HG02973 (cell line): Measurements from ENCODE around the gene CARTPT.

Source experiments
- ATAC-seq: cut with Tn5 transposase; IDR thresholded peaks from one replicate; pipeline ENCODE4 v1.9.1; 2021; ENCODE audit warnings: moderate library complexity; ENCODE audit not compliant: unreplicated experiment

Gene CARTPT

DNA sequence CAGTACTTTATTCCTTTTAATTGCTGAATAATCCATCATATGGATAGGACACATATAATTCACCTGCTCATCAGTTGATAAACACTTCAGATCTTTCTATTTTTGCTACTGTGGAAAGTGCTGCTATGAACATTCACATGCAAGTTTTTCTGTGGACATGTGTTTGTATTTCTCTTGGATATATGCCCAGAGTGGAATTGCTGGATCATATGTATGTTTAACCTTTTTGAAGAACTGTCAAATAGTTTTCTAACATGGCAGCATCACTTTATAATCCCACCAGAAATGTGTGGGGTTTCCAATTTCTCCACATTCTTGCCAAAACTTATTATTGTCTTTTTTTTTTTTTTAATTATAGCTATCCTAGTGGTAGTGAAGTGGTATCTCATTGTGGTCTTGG, 15.1 kb downstream of the CARTPT start:
- ATAC-seq = no peak

DNA sequence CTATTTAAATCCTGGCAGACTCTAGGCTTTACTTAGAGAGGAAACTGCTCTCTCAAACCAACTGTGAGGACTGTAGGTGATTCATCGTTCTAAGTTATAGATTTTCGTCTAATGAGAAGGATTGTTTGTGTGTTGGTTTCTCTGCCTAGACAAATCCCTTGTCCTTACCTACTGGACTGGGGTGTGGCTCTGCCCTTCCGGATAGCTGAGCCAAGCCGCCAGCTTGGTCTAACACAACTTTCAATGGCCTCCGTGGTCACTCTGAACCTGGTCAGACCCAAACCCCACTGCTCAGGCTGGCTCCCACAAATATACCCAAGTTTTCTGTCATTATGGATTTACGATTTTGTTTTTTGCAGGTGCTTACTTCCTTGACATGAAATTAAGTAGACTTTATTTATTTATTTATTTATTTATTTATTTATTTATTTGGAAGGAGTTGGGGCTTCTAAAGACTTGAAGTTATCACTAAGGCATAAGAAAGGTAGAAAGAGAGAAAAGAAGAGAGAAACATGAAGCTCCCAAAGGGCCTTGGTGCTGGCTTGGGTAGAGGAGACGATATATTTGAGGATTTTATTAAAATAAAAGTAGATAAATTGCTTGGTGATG, 19.0 kb downstream of the CARTPT start:
- ATAC-seq = no peak

DNA sequence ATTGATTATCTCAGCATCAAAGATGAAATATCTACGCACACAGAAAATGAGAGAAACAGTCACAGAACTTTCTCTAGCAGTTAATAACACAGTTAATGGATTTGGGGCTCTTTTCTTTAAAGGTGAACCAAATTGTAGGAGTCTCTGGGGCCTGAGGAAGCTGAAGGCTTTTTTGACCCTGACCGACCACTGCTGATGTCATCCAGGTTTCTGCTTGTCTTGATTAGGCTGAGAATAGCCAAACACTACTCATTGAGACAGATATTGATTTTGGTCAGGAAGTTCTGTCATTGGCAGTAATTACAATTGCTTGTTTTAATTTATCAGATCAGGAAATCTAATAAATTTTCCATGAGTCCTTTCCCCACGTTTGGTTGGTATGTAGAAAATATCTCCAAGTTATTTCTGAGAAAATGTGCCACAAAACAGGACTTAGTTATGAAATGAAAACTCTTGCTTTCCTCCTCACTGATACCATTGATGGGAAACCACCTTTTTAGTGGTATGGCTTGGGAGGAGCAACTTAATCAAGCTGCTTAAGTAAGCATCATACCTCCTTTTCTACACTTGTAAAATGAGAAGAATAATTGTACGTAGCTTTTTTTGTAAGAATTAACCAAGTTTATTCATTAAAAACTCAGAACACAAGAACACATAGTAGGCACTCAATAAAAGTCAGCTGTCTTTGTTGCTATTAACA, 19.7 kb downstream of the CARTPT start:
- no peak for ATAC-seq

DNA sequence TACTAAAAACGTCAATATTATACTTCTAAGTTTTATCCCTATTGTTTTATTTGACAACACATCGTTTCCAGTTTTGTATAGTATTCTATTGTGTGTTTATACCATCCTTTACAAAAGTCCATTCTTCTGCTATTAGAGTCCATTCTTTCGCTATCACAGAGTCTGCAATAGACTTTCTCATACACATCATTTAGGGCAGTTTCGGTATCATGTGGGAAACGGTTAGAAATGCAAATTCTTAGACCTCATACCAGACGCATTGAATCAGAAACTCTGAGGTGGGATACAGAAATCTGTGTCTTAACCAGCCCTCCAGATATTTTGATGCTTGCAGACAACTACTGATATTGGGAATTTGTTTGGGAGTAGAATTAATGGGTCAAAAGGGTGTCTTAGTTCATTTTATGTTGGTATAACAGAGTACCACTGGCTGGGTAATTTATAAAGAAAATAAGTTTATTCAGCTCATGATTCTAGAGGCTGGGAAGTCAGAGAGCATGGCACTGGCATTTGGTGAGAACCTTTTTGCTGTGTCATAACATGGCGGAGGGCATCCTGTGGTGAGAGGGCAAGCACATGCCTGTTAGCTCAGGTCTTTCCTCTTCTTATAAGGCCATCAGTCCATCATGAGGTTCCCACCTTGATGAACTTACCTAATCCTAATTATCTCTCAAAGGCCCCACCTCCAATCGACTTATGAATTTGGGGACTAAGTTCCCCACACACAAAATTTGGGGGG, 21.1 kb downstream of the CARTPT start:
- peak; percentile 99 for ATAC-seq

DNA sequence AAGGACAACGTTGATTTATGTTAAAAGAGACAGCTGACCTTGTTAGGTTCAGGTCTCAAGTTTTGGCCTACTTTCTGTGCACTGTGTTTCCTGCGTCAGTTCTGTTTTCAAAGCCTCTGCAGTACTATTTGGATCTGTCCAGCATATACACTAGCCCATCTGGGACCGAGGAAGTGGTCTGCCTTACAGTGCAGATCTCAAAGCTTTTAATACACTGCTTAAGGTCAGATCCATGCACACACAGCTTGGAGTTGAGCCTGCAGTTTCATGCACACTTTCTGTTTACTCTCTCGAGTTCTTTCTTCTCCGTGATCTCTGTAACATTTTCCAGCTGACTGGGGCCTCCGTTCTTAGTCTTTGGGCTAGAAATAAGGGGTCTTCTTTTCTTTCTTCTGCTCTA, 24.1 kb downstream of the CARTPT start:
- no peak for ATAC-seq

DNA sequence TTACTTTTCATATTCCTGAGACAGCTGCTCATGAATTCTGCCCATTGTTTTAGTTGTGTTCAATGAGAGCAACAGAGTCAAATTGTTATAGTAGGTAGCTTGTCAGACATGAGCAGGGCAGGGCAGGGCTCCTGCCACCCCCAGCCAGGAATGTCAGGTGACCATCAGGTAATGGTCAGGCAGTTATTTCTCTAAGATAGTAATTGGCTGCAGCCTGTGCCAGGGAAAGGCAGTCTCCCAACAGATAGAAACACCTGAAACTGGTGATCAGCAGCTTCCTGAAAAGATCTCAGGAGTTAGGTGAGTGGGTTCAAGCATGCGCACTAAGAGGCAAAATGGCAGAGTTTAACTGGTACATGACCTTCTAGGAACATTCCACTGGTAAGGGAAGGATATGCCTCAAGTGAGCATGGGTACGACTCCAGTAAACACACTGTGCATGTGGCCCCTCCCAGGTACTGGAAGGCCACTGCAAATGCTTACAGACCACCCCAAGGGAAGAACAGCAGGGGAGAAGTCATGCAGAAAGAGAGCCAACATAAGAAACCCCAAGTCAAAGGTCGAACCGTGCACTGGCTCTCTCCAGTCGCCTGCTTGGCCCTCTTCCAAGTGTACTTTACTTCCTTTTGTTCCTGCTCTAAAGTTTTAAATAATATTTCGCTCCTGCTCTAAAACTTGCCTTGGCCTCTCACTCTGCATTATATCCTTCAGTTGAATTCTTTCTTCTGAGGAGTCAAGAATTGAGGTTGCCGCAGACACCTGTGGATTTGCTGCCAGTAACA, 25.1 kb downstream of the CARTPT start:
- no peak for ATAC-seq

DNA sequence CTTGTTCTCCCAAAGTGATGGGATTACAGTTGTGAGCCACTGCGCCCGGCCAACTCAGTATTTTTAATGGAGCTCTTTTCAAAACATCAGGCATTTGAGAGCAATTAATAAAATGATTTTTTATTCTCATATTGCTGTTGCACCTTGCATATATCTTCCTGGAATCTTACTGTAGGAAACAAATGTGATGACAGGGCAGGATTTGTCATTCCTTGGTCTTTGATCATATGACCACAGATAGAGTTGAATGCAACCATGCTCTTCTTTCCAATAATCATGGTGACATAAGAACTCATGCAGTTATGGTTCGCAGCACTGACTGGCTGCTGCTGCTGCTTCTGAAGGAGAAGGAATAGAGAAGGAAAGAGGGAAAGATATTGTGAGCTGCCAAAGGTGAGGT, 28.1 kb downstream of the CARTPT start:
- ATAC-seq = no peak

DNA sequence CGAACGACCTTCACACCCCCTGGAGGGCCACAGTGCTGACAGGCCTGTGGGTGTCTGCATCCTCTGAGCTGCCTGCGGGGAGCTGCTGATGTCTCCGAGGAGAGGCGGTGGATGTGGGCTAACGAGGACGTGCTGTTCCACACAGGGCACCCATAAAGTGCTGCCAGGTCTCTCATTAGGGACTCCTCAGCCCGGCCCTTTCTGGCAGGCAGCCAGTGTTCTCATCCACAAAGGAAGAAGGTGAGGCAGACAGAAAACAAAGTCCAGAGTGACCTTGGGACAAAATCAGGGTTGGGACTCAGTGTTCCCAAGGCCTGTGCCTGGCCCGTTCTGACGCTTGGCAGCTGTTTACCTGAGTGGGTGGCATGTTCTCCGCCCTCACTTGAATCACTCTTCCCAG, 29.3 kb downstream of the CARTPT start:
- ATAC-seq = no peak

DNA sequence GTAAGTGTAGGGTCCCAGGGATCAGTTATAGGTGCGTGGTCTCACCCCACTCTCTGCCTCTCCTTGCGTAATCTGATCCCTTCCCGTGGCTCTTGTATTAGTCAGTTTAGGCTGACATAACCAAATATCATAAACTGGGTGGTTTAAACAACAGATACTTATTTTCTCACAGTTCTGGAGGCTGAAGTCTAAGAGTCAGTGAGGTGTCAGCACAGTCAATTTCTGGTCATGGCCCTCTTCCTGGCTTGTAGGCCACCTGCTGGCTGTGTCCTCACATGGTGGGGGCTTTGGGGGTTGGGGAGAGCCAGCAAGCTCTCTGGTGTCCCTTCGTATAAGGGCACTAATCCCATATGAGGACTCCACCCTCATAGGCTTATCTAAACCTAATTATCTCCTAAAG, 32.3 kb downstream of the CARTPT start:
- ATAC-seq = no peak

DNA sequence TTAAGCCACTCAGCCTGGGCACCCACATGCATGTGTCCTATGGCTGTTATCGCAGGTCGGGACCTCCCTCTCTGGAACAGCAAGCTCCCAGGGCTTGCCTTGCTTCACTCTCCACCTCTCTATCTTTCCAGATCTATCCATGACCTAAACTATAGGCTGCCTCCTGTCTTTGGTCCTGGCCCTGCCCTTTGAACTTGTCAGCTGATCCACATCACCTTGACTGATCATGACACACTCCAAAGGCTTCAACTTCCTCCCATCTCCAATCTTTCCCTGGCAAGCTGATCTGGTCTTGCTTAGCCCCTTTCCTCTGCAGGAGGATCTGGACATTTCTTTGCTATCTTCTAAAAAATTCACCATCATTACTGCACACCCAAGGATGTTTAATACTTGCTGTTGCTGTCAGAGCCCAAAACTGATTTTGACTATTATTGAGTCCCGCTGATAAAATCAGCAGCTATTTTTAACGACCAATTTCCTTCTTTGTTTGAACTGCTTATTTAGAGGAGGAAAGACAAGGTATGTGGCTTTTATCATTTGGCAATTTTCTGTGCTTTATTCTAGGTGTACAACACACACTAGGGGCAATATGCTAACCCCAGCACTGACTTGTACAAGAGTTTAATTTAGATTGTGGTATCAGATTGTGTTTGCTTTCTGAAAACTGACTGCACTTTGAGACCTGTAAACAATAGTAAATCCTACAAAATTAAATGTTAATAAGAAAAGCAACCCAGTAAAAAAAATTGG, 33.5 kb downstream of the CARTPT start:
- ATAC-seq = no peak

DNA sequence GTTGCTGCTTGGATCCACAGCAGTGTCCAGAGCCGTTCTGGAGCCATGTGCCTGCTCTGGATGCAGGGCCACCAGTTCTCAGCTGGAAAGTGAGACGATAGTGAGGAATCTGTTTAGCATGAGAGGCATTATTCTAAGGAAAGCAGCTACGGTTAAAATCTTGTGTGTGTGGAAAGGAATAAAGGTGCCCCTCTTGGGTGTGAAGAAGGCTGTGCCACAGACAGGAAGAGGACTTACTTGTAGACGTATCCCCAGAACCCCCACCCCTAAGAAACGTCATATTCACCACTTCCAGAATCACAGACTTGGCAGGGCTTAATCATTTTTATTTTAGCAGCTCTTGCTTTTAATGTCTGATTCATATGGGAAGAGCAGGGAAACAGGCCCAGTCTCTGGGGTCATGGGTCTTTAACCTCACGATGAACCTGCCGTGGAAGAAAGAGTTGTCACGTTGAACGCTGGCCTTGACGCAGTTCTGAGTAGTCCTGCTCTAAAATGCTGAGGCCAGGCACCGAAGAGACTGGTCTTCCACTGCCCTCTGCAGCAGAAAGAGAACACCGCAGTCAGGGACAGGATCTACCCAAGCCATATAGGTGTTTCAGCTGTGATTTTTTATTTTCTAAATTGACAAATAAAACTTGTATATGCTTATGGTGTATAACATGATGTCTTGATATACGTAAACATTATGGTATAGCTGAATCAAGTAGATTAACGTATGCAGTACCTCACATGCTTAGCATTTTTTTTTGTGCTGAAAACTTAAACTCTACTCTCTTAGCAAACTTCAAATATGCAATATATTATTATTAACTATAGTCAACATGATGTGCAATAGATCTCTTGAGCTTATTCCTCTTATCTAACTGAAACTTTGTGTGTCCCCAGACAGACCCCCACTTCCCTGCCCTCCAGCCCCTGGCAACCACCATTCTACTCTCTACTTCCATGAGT, 38.8 kb downstream of the CARTPT start:
- peak; percentile 69 for ATAC-seq

DNA sequence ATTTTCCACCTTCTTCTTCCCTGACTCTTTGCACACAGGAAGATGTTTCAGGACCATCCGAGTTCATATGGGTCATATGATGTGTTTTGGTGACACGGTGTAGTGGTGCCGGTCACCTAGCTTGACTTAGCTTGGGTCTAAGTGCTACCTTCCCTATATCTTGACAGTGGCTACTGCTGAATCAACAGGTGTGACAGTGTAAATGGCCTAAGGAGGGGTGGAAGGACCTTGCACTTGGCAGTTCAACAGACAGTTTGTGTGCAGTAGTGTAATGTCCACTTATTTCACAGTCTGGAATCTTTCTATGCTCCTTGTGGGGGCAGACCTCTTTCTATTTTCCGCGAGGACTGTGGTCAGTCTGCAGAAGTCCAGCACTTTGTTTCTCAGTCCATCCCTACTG, 43.8 kb downstream of the CARTPT start:
- no peak for ATAC-seq

DNA sequence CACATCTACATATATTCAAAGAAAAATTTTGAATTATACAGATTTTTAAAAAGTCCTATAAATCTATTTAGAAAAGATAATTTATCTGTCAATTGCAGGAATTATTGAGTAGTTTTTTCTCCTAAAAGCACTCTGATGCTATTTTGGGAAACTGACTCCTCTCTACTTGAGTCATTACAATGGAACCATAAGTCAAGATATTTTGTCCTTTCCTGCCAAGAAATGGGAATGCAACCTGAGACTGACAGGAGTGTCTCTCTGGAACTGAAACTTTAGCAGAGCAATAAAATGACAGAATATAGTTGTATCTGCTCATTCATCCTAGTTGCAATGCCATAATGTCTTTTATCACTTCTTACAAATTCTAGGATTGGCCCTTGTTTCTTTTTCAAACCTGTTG, 48.6 kb downstream of the CARTPT start:
- ATAC-seq = no peak

DNA sequence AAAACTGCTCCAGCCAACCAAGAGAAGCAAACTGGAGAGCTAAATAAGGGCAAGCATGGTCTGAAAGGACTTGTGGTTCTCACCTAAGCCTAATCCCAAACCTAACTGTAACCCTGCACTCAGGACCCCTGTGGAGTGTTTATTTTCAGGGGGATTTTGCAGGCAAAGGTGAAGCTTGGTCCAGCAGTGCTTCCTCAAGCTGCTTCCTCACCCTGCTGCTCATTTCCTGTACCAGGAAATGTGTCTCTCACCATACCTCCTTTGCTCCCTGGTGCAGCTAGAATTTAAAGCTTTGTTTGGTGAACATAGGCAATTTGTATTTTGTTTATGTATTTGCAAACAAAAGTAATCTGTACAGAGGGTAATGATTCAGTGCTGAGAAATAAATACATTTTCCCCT, 50.2 kb downstream of the CARTPT start:
- ATAC-seq = no peak

DNA sequence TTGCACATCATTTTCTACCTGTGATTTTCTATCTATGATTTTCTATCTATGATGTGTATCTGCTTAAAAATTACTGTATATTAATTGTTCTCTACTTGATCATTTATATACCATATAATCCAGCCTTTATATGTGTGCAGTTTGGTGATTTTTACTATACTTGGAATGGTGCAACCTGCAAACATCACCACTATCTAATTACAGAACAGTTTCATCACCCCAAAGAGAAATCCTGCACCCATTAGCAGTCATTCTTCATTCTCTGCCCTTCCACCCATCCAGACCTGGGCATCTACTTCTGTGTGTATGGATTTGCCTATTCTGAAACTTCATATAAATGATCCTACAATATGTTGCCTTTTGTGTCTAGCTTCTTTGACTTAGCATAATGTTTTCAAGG, 51.3 kb downstream of the CARTPT start:
- ATAC-seq = no peak
